Ishikawa (cell line): ENCODE results near the gene CCDC15.

Source experiments
- CEBPB ChIP-seq: IDR thresholded peaks from 2 replicates; pipeline ENCODE4 v1.6.1; 2012
- CREB1 ChIP-seq: IDR thresholded peaks from 2 replicates; pipeline ENCODE4 v1.6.1; 2012; ENCODE audit warnings: low read depth
- EGR1 ChIP-seq: IDR thresholded peaks from 2 replicates; pipeline ENCODE4 v1.6.1; 2012
- EP300 ChIP-seq: IDR thresholded peaks from 2 replicates; pipeline ENCODE4 v1.6.1; 2012; ENCODE audit warnings: borderline replicate concordance
- FOXM1 ChIP-seq: IDR thresholded peaks from 2 replicates; pipeline ENCODE4 v1.6.1; 2012; ENCODE audit warnings: low read depth, borderline replicate concordance
- MAX ChIP-seq: IDR thresholded peaks from 2 replicates; pipeline ENCODE4 v1.6.1; 2012
- RAD21 ChIP-seq: IDR thresholded peaks from 2 replicates; pipeline ENCODE4 v1.6.1; 2012; ENCODE audit warnings: low read depth
- REST ChIP-seq: IDR thresholded peaks from 2 replicates; pipeline ENCODE4 v1.6.1; 2012; ENCODE audit warnings: low read depth, mild to moderate bottlenecking
- TAF1 ChIP-seq: IDR thresholded peaks from 2 replicates; pipeline ENCODE4 v1.6.1; 2012; ENCODE audit warnings: low read depth, mild to moderate bottlenecking
- TCF12 ChIP-seq: IDR thresholded peaks from 2 replicates; pipeline ENCODE4 v1.6.1; 2012; ENCODE audit warnings: low read depth
- TEAD4 ChIP-seq: IDR thresholded peaks from 2 replicates; pipeline ENCODE4 v1.6.1; 2012
- USF1 ChIP-seq: IDR thresholded peaks from 2 replicates; pipeline ENCODE4 v1.6.1; 2012
- YY1 ChIP-seq: IDR thresholded peaks from 2 replicates; pipeline ENCODE4 v1.6.1; 2012; ENCODE audit warnings: low read depth
- ZBTB7A ChIP-seq: IDR thresholded peaks from 2 replicates; pipeline ENCODE4 v1.6.1; 2012; ENCODE audit warnings: low read depth

GRCh38 chr11:125005491-125005890 is 51.5 kb downstream of the CCDC15 start:
- no peak for TF ChIP-seq TEAD4
- TF ChIP-seq RAD21: no peak
- TF ChIP-seq CEBPB: no peak
- TF ChIP-seq YY1: no peak
- TF ChIP-seq TAF1: no peak
- no peak for TF ChIP-seq REST
- TF ChIP-seq EP300: no peak
- no peak for TF ChIP-seq EGR1
- no peak for TF ChIP-seq CREB1
- TF ChIP-seq USF1: no peak
- TF ChIP-seq ZBTB7A: no peak
- TF ChIP-seq FOXM1: no peak
- no peak for TF ChIP-seq TCF12
- no peak for TF ChIP-seq MAX
